Large intestine (tissue), 3 donors: ENCODE measurements around the gene RAB6D. TPM values are rescaled to one million over a fixed set of nuclear protein-coding genes. Genes with fewer than 3 reads are reported as not detected.
"Not testable (repeated sequence)": the region's sequence is repeated elsewhere in the genome, so short reads cannot be mapped to it uniquely, and the experiment has no call there.

Source experiments
- DNase-seq, 2 donors: peaks; one replicate each; pipeline versions ENCODE4 v3.0.0 to v3.0.0-alpha.2; 2013
- H3K27ac ChIP-seq: one replicate; pipeline ENCODE4 v1.5.1; 2013; ENCODE audit warnings: low read length
- H3K27me3 ChIP-seq: 2 replicates; pipeline ENCODE4 v1.6.1; 2013; ENCODE audit warnings: low read length; ENCODE audit not compliant: control insufficient read depth, insufficient read depth
- H3K36me3 ChIP-seq: 2 replicates; pipeline ENCODE4 v1.6.1; 2013; ENCODE audit warnings: low read length; ENCODE audit not compliant: control insufficient read depth, insufficient read depth
- H3K4me1 ChIP-seq: one replicate; pipeline ENCODE4 v1.6.1; 2013; ENCODE audit warnings: low read length; ENCODE audit not compliant: control insufficient read depth, insufficient read depth
- H3K4me3 ChIP-seq: one replicate; pipeline ENCODE4 v1.5.1; 2013; ENCODE audit warnings: low read length
- H3K9me3 ChIP-seq: one replicate; pipeline ENCODE4 v1.6.1; 2013; ENCODE audit warnings: mild to moderate bottlenecking, low read depth, low read length, moderate library complexity; ENCODE audit not compliant: control insufficient read depth
- WGBS: methylation state at CpG from one replicate; pipeline ENCODE4 v1.1.5; 2013; ENCODE audit warnings: low lambda C conversion rate; ENCODE audit not compliant: insufficient coverage; 5-methylcytosine and 5-hydroxymethylcytosine counted together
- polyA plus RNA-seq: library from polyadenylated mRNA; unstranded; fragments of 120-200 nt; gene quantifications from one replicate; pipeline ENCODE4 v1.2.1, GENCODE V29; 2013

Gene RAB6D
- polyA plus RNA-seq, 1 donor = 0.46 TPM

DNA sequence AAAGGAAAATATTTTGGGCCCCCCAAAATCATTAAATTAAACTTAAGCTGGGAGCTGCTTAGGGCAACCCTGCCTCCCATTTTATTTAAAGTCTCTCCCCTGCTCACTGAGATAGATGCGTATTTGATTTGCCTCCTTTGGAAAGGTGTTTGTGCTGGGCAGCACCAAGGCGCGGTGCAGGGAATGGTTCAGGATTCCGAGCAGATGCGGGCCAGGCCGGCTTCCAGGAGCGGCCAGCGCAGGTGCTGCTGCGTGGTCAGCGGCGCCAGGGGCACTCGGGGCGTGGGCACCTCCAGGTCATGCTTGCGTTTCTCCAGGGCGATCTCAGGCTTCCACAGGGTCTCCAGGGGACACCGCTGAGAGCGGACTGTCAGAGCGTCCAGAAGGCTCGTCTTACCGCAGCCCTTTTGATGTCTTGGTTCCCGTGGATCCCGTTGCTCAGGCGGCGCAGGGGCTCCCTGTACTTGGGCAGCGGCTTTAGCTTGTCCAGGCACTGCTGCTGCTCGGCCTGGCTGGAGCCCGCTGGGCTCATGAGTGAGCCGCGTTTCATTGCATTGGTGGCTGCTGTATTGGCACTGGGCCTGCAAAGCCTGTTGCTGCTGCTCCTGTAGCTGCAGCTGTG is 31.2 kb upstream of the RAB6D start:
- H3K27me3 ChIP-seq = peaks cover 15% of the 10 kb centered on the region
- H3K27ac ChIP-seq, H3K9me3 ChIP-seq, H3K36me3 ChIP-seq, H3K4me3 ChIP-seq, DNase-seq, H3K4me1 ChIP-seq: not testable (repeated sequence)
- no CpG with 5 or more reads among the region's 29 CpGs for WGBS

DNA sequence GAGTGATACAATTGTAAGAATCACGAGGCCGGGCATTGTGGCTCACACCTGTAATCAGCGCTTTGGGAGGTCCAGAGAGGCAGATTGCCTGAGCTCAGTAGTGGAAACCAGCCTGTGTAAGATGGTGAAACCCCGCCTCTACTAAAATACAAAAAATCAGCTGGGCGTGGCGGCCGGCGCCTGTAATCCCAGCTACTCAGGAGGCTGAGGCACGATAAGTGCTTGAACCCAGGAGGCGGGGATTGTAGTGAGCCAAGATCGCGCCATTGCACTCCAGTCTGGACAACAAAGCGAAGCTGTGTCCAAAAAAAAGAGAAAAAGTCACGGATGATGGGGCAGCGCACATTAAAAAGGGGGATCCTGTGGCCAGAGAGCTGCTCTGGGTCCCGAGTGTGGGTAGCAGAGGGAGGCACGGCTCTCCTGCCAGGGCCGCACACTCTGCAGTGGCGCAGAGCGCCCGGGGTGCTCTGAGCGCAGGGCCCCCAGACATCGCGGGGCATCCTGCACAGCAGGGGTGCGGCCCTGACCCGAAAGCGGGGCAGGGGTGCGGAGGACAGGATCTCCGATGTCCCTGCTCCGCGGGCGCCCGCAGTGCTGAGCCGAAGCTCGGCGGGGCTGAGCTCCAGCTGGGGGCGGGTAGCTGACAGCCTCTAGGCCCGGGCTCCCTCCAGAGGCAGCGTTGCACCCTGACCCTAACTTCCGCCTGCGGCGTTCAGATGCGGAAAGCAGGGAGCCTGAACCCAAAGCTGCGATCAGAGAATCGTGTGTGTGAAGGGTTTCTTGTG is 30.4 kb upstream of the RAB6D start:
- Histone ChIP-seq H3K9me3 (no peaks in the 10 kb centered on the region), H3K27me3 (peaks cover 15% of the 10 kb centered on the region), H3K4me1 (peaks cover 3% of the 10 kb centered on the region), H3K27ac (no peak overlapping the region), H3K4me3 (no peak overlapping the region), H3K36me3 (no peaks in the 10 kb centered on the region)
- WGBS = no CpG with 5 or more reads among the region's 45 CpGs
- peak in 1 of 2 donors; percentile 24 for DNase-seq

DNA sequence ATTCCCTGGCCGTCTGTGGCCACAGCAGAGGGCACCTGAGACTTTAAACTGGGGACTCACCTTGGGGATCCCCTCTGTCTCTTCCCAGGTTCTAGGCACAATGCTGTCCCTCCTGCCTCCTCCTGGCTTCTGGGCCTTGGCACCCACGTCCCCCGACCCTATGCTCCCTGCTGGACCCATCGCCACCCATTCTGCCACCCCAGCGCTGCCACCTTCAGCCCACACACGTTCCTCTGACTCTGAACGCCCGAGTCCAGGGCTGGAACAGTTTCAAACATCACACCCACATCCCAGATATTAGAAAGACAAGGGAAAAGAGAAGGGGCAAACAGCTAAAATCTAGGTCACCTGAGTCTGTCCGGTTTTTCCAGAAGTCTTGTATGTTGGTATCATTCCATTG is 28.0 kb upstream of the RAB6D start:
- not testable (repeated sequence) for H3K36me3 ChIP-seq, DNase-seq
- no CpG with 5 or more reads among the region's 9 CpGs for WGBS

DNA sequence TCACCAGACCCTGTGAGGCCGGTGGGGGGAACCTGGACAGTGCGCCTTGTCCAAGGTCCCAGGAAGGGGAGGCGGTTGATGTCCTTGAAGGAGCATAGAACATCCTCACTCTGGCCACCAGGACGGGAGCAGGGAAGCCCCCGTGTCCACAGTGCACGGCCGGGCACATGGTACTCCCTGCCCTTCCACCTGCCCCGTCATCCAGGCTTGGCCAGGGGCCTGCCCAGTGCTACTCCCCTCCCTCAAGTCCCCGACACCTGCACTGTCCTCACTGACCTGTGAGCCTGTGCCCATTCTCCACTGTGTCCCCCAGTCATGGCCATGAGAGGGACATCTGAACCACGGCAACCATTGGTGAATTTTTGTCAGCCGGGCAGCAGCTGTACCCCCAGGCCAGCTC is 27.5 kb upstream of the RAB6D start:
- H3K36me3 ChIP-seq, H3K9me3 ChIP-seq, H3K4me3 ChIP-seq, H3K4me1 ChIP-seq, DNase-seq, H3K27ac ChIP-seq: not testable (repeated sequence)
- peaks cover 15% of the 10 kb centered on the region for H3K27me3 ChIP-seq
- WGBS = no CpG with 5 or more reads among the region's 11 CpGs

More for the DNA sequence above, 28.0 kb upstream of the RAB6D start:
- H3K9me3 ChIP-seq, H3K4me3 ChIP-seq, H3K27ac ChIP-seq, H3K4me1 ChIP-seq: not testable (repeated sequence)
- H3K27me3 ChIP-seq = peaks cover 15% of the 10 kb centered on the region

DNA sequence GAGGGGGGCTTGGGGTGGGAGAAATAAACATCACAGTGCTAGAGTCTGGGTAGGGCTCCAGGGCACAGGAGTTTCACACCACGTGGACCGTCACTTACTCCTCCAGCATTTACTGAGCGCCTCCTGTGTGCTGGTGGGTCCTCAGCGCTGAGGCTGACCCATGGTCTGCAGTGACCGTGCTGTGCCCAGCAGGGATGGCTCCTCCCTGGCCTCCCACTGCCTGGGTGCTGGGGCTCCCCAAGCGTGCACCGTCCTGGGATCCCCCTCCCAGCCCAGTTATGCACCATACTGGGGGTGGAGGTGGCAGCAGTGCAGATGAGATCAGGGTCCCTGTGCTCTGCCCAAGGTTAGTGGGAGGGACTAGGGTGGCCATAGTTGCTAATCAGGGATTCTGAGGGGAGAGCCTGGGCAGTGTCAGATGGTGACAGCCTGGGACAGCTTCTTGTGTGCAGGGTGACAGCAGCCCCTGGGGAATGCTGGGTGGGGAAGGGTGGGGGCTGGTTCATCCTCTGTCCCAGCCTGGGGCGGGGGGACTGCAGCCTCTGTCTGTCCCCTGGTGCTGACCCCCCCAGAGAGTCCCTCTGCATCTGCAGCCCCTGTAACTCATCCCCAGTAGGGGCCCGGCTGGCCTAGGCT is 26.6 kb upstream of the RAB6D start:
- not testable (repeated sequence) for H3K9me3 ChIP-seq, H3K4me1 ChIP-seq, DNase-seq, H3K4me3 ChIP-seq, H3K36me3 ChIP-seq, H3K27ac ChIP-seq
- H3K27me3 ChIP-seq = peaks cover 15% of the 10 kb centered on the region
- WGBS = no CpG with 5 or more reads among the region's 9 CpGs

DNA sequence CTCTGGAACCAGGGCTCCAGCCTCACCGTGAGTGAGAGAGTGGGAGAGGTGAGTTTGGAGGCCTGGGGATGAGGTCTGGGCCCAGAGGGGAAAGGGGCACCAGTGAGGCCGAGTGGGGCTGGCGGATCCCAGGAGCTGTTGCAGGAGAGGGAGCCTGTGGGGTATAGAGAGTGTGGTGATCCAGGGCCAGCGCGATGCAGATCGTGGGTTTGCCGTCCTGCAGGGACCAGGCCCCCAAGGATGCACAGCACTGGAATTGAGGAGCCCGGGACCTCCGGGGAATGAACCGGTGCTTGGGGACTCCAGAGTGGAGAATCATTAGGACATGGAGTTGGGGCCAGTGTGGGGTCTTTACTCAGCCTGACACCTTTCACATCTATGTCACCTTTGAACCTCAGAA is 25.7 kb upstream of the RAB6D start:
- WGBS = no CpG with 5 or more reads among the region's 10 CpGs
- H3K4me3 ChIP-seq = no peak overlapping the region
- DNase-seq = no peak
- no peaks in the 10 kb centered on the region for H3K9me3 ChIP-seq
- H3K27ac ChIP-seq = no peak overlapping the region
- no peaks in the 10 kb centered on the region for H3K36me3 ChIP-seq
- H3K4me1 ChIP-seq = peaks cover 3% of the 10 kb centered on the region
- H3K27me3 ChIP-seq = peaks cover 8% of the 10 kb centered on the region

DNA sequence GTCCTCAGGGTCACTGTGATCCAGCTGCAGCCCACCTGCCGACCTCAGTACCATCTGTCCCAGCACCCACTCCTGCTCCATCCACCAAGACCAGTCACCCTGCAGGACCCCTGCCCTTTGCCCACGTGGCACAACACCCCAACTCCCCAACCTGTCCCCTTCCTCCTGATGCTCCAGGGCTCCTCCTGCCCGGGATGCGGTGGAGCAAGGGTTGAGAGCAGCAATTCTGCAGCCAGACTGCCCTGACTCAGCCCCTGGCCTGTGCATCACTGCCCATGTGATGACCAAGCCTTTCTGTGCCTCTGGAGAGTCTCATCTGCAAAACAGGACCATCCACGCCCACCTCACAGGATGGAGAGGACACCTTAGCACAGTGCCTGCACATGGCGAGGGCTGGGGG is 24.9 kb upstream of the RAB6D start:
- not testable (repeated sequence) for H3K27me3 ChIP-seq, H3K4me3 ChIP-seq, DNase-seq, H3K9me3 ChIP-seq, H3K36me3 ChIP-seq, H3K4me1 ChIP-seq, H3K27ac ChIP-seq
- no CpG with 5 or more reads among the region's 6 CpGs for WGBS

DNA sequence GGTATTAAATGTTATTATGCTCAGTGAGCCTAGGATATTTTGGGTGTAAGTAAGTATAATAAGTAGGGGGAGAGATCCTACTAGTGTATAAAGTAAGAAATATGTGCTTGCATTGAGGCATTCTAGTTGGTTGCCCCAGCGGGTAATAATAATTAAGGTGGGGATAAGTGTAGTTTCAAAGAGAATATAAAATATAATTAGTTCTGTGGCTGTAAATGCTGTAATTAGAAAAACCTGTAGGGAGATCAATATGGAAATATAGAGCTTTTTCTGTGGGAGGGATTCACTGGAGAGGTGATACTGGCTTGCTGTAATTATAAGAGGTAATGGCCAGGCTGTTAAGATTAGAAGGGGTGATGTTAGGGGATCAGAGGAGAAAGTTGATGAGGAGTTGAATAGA is 9.1 kb upstream of the RAB6D start:
- not testable (repeated sequence) for H3K27me3 ChIP-seq, DNase-seq, H3K27ac ChIP-seq, H3K9me3 ChIP-seq, H3K4me3 ChIP-seq, H3K36me3 ChIP-seq, H3K4me1 ChIP-seq
- 100% methylated on average over 1 of the region's 1 CpG for WGBS

DNA sequence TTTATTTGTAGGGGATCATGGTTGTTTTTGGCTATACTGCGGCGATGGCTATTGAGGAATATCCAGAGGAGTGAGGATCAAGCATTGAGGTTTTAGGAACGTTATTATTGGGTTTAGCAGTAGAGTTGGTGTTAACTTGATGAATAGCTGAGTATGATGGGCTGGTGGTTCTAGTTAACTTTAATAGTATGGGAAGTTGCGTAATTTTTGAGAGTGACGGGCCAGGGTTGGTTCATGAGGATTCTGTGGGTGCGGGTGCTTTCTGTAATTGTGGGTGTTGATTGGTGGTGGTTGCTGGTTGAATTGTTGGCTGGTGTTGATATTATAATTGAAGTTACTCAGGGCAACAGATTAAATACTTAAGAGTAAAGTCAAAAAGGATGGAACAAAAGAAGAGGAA is 6.0 kb upstream of the RAB6D start:
- no peaks in the 10 kb centered on the region for H3K36me3 ChIP-seq
- no peak overlapping the region for H3K27ac ChIP-seq
- H3K4me3 ChIP-seq = no peak overlapping the region
- WGBS = 100% methylated on average over 1 of the region's 6 CpGs
- H3K27me3 ChIP-seq = peaks cover 5% of the 10 kb centered on the region
- H3K9me3 ChIP-seq = peaks cover 28% of the 10 kb centered on the region
- no peaks in the 10 kb centered on the region for H3K4me1 ChIP-seq
- no peak for DNase-seq

DNA sequence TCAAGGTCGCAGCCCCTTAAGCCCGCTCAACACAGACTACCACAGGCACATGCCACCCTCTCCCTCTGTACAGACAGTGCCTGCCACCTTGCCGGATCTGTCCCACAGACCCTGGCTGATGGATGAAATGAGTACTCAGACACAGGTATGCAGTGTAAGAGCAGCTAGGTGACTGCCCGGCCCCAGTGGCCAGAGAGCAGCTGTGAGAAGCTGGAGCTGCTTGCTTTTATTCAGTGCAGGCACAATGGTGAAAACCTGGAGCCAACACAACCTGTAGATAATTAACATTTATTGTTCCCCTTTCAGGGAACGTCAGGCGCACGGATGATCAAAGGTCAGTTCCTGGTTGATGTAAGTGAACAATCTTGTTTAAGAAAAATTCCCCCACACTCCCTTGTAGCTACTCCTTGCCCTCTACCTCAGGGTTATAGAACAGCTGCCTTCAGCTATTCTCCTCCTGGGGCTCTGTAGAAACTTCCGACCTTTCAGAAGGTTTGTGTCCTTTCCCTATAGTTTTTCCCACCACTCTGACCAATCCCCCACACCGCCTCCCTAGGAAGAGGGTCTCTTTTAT is 4.6 kb upstream of the RAB6D start:
- Histone ChIP-seq H3K27me3 (peaks cover 11% of the 10 kb centered on the region), H3K9me3 (peaks cover 28% of the 10 kb centered on the region)
- DNase-seq = peak; percentile 15 to 44
- H3K4me3 ChIP-seq, H3K36me3 ChIP-seq, H3K4me1 ChIP-seq, H3K27ac ChIP-seq: not testable (repeated sequence)
- WGBS = no CpG with 5 or more reads among the region's 9 CpGs
